ENCODE results near the gene KAT6B. TPM values are rescaled to one million over a fixed set of nuclear protein-coding genes. Genes with fewer than 3 reads are reported as not detected.
A peak's percentile ranks its signal among the peaks of the same experiment; 100 is the strongest.

The KAT6B gene
- total RNA-seq, 2 experiments from 2014 or later = 22.2 to 23.4 TPM

GRCh38 chr10:74813381-74814259 is 12.8 kb upstream of the KAT6B start:
- Mint-ChIP-seq H3K27me3 (no peaks in the 10 kb centered on the region), H3K36me3 (peaks cover 8% of the 10 kb centered on the region), H3K4me1 (peaks cover 7% of the 10 kb centered on the region), H3K9me3 (peaks cover 9% of the 10 kb centered on the region), H3K4me3 (no peak overlapping the region), H3K27ac (no peak overlapping the region)
- DNase-seq = no peak

- H3K27me3 Mint-ChIP-seq = no peaks in the 10 kb centered on the region
- peaks cover 8% of the 10 kb centered on the region for H3K36me3 Mint-ChIP-seq
- H3K9me3 Mint-ChIP-seq = peaks cover 9% of the 10 kb centered on the region
- H3K4me1 Mint-ChIP-seq = peaks cover 7% of the 10 kb centered on the region
- no peak overlapping the region for H3K4me3 Mint-ChIP-seq
- no peak overlapping the region for H3K27ac Mint-ChIP-seq
- no peak for DNase-seq
Observed at GRCh38 chr10:74814797-74815196, 11.6 kb upstream of the KAT6B start.

- peaks cover 8% of the 10 kb centered on the region for H3K36me3 Mint-ChIP-seq
Observed at GRCh38 chr10:74816824-74817498, 9.4 kb upstream of the KAT6B start.

DNA sequence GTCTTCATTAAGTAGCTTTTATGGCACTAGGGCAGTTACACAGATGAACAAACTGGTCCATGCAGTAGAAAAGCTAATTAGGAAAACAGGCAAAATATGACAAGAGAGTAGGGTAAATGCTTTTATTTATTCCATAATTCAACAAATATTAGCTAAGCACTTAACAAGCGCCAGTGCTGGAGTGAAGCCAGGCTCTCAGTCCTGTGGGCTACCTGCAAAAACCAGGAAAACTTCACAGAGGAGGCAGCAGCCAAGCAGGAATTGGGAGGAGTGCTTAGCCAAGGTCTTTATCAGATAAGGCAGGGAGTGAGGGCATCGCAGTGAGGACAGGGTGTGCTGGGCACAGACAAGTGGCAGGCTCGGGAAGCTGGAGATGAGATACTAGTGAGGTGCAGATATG is 4.9 kb upstream of the KAT6B start:
- H3K36me3 Mint-ChIP-seq = peaks cover 7% of the 10 kb centered on the region
- H3K4me1 Mint-ChIP-seq = peaks cover 33% of the 10 kb centered on the region
- H3K4me3 Mint-ChIP-seq = no peak overlapping the region
- no peak for DNase-seq
- no peak overlapping the region for H3K27ac Mint-ChIP-seq
- peaks cover 9% of the 10 kb centered on the region for H3K9me3 Mint-ChIP-seq
- H3K27me3 Mint-ChIP-seq = no peaks in the 10 kb centered on the region

More at GRCh38 chr10:74816824-74817498, 9.4 kb upstream of the KAT6B start:
- DNase-seq = no peak
- H3K4me1 Mint-ChIP-seq = peaks cover 7% of the 10 kb centered on the region
- H3K27ac Mint-ChIP-seq = no peak overlapping the region
- peaks cover 9% of the 10 kb centered on the region for H3K9me3 Mint-ChIP-seq
- no peak overlapping the region for H3K4me3 Mint-ChIP-seq
- H3K27me3 Mint-ChIP-seq = no peaks in the 10 kb centered on the region

DNA sequence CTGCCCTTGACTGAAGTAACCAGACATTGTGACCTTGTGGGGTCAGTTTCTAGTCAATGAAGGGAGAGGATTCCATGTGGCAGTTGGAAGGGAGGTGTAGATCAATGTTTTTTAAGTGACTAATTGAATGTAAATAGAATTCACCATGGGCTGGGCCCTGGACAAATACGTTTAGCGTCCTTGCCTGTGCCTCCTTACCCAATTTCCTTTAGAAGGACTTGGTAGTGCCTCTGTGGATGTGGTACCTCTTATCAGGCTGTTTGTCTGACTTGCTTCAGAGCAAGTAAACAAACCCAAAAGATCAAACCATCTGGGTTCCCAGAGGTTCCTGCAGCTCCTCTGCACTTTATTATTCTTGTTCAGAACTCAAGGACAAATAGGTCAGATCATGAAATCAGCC is 4.3 kb upstream of the KAT6B start:
- Mint-ChIP-seq H3K9me3 (peaks cover 3% of the 10 kb centered on the region), H3K27me3 (no peaks in the 10 kb centered on the region), H3K4me1 (peaks cover 32% of the 10 kb centered on the region), H3K36me3 (peaks cover 5% of the 10 kb centered on the region), H3K4me3 (no peak overlapping the region), H3K27ac (no peak overlapping the region)
- DNase-seq = no peak

GRCh38 chr10:74822521-74823089 is 3.8 kb upstream of the KAT6B start:
- no peak overlapping the region for H3K4me3 Mint-ChIP-seq
- H3K27ac Mint-ChIP-seq = no peak overlapping the region
- H3K36me3 Mint-ChIP-seq = peaks cover 6% of the 10 kb centered on the region

DNA sequence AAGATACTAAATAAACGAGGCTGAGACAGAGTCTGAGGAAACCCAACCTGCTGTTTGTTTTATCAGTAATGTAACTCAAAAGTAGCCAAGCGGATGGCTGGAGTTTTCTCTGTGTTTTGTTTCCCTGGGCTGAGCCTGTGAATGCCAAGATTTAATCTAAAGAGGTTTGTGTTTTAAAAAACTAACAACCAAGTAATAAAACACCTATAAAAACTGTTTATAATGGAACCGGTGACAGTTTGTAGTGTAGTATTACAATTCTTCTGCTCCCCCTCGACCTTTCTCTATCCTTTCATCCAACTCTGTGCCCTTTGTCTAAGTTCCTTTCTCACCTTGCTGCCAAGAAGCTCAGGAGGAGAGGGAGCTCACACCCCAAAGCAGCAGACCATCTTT is 2.6 kb upstream of the KAT6B start:
- Mint-ChIP-seq H3K4me3 (peak overlapping the region; percentile 86), H3K9me3 (peaks cover 3% of the 10 kb centered on the region), H3K4me1 (peaks cover 41% of the 10 kb centered on the region), H3K27ac (peak overlapping the region; percentile 91), H3K36me3 (peaks cover 13% of the 10 kb centered on the region), H3K27me3 (no peaks in the 10 kb centered on the region)
- no peak for DNase-seq

More at GRCh38 chr10:74822521-74823089, 3.8 kb upstream of the KAT6B start:
- Mint-ChIP-seq H3K27me3 (no peaks in the 10 kb centered on the region), H3K9me3 (no peaks in the 10 kb centered on the region), H3K4me1 (peaks cover 32% of the 10 kb centered on the region)
- no peak for DNase-seq

GRCh38 chr10:74824184-74824899 is 2.1 kb upstream of the KAT6B start:
- Mint-ChIP-seq H3K4me1 (peaks cover 47% of the 10 kb centered on the region), H3K27ac (peak overlapping the region; percentile 91), H3K4me3 (peak overlapping the region; percentile 86), H3K36me3 (peaks cover 17% of the 10 kb centered on the region), H3K9me3 (peaks cover 3% of the 10 kb centered on the region), H3K27me3 (no peaks in the 10 kb centered on the region)
- DNase-seq = peak; percentile 21

DNA sequence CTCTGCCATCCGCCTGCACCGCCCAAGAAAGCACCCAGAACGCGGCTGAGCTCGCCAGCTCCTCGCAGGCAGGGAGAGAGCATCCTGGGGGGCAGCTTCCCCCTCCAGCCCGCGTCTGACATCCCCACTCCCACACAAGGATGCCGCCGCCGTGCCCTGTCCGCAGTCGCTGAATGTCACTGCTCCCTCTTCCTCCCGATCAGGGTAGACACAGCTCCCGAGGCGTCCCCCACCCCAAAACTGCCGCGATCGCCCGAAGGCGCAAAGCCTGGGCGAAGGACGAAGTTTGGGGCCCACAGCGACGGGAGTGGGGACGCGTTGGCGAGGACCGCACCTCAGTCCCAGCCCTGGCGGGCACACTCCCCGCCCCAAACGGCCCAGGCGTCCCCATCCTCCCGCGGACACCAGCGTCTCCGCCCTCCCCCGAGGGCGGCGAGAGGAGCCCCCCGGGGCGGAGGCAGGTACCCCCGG is 1.5 kb upstream of the KAT6B start:
- peak; percentile 62 for DNase-seq
- H3K4me1 Mint-ChIP-seq = peaks cover 48% of the 10 kb centered on the region

DNA sequence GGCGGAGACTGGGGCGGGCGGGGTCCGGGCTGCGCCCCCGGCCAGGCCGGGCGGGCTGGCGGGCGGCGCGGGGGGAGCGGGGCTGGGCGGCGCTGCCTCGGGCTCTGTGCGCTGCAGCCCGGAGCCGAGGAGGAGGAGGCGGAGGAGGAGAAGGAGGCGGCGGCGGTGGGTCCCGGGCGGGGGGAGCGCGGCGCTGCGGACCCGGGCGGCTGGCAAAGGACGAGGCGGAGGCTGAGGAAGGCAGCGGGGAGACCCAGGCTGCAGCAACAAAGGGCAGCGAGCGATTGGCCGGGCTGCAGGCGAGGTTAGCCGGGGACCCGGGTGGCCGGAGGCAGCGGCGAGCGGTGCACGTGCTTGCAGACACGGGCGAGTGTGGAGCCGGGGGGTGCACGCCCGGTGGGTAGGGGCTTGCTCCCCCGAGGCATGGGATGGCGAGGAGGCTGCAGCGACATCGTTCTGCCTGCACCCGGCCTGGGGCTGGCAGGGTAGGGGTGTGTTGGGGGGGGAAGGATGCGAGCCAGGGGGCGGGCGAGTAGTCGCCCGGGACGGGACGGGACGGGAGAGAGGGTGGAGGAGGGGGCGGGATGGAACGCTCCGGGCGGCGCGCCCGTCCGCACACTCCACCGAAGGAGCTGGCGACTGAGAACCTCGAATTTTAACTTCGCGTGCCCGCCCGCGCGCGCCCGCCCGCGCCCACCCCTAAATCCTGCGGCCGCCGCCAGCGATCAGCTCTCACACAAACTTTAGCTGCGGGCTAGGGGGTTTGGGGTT is 844 bp upstream of the KAT6B start:
- peaks cover 53% of the 10 kb centered on the region for H3K4me1 Mint-ChIP-seq

More for the DNA sequence above, 1.5 kb upstream of the KAT6B start:
- peak overlapping the region; percentile 86 for H3K4me3 Mint-ChIP-seq
- peak overlapping the region; percentile 91 for H3K27ac Mint-ChIP-seq
- no peaks in the 10 kb centered on the region for H3K27me3 Mint-ChIP-seq
- H3K36me3 Mint-ChIP-seq = peaks cover 18% of the 10 kb centered on the region
- peaks cover 3% of the 10 kb centered on the region for H3K9me3 Mint-ChIP-seq

GRCh38 chr10:74827045-74827441 is 643 bp downstream of the KAT6B start:
- no peaks in the 10 kb centered on the region for H3K27me3 Mint-ChIP-seq
- H3K36me3 Mint-ChIP-seq = peaks cover 26% of the 10 kb centered on the region
- no peak for DNase-seq
- H3K4me1 Mint-ChIP-seq = peaks cover 63% of the 10 kb centered on the region
- H3K4me3 Mint-ChIP-seq = peak overlapping the region; percentile 94
- peak overlapping the region; percentile 90 for H3K27ac Mint-ChIP-seq
- peaks cover 3% of the 10 kb centered on the region for H3K9me3 Mint-ChIP-seq

More for the DNA sequence above, 844 bp upstream of the KAT6B start:
- H3K27ac Mint-ChIP-seq = peak overlapping the region; percentile 91
- peak overlapping the region; percentile 94 for H3K4me3 Mint-ChIP-seq
- H3K36me3 Mint-ChIP-seq = peaks cover 21% of the 10 kb centered on the region
- no peaks in the 10 kb centered on the region for H3K27me3 Mint-ChIP-seq
- H3K9me3 Mint-ChIP-seq = peaks cover 3% of the 10 kb centered on the region
- peak; percentile 60 for DNase-seq

GRCh38 chr10:74827694-74828093 is 1.3 kb downstream of the KAT6B start:
- H3K9me3 Mint-ChIP-seq = peaks cover 3% of the 10 kb centered on the region
- peak overlapping the region; percentile 94 for H3K4me3 Mint-ChIP-seq
- no peaks in the 10 kb centered on the region for H3K27me3 Mint-ChIP-seq
- peaks cover 26% of the 10 kb centered on the region for H3K36me3 Mint-ChIP-seq
- peak overlapping the region; percentile 90 for H3K27ac Mint-ChIP-seq
- no peak for DNase-seq
- H3K4me1 Mint-ChIP-seq = peaks cover 58% of the 10 kb centered on the region

DNA sequence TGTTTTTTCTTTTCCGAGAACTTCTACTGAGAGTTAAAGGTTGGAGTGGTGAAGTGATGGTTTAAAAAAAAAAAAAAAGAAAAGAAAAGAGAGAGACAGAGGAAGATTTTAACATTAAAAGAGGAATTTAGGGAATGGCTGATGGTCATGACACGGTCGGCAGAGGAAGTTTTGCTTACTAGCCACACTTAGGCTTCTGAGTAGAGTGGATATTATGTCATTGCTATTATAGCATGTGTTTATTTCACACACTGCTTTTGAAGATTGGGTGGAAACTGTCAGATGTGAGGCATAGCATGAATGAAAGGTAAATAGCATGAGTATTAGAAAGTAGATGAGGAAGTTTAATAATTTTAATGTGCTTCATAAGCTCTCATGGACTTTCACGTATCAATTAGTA is 2.5 kb downstream of the KAT6B start:
- Mint-ChIP-seq H3K4me1 (peaks cover 56% of the 10 kb centered on the region), H3K27me3 (no peaks in the 10 kb centered on the region), H3K27ac (peak overlapping the region; percentile 62), H3K36me3 (peaks cover 26% of the 10 kb centered on the region), H3K9me3 (peaks cover 3% of the 10 kb centered on the region), H3K4me3 (peak overlapping the region; percentile 32)
- no peak for DNase-seq

- H3K9me3 Mint-ChIP-seq = peaks cover 3% of the 10 kb centered on the region
- peaks cover 59% of the 10 kb centered on the region for H3K4me1 Mint-ChIP-seq
- no peak overlapping the region for H3K27ac Mint-ChIP-seq
Observed at GRCh38 chr10:74831518-74832120, 5.2 kb downstream of the KAT6B start.

More at GRCh38 chr10:74831518-74832120, 5.2 kb downstream of the KAT6B start:
- H3K36me3 Mint-ChIP-seq = peaks cover 37% of the 10 kb centered on the region
- DNase-seq = no peak
- H3K4me3 Mint-ChIP-seq = no peak overlapping the region
- no peaks in the 10 kb centered on the region for H3K27me3 Mint-ChIP-seq

All from activated naive CD8-positive, alpha-beta T cell treated with anti-CD3 and anti-CD28 coated beads for 36 hours (primary cell).